ENCODE results near the gene LBX2.
"Not testable (repeated sequence)": the region's sequence is repeated elsewhere in the genome, so short reads cannot be mapped to it uniquely, and the experiment has no call there.

Gene LBX2

GRCh38 chr2:74474899-74475298, 24.5 kb downstream of the LBX2 start:
- Histone ChIP-seq H3K4me3 (ENCODE audit: insufficient read length, low read depth) (no peak overlapping the region), H3K9ac (ENCODE audit: insufficient read length, low read depth) (no peak overlapping the region), H3K4me1 (ENCODE audit: insufficient read depth, insufficient read length) (no peaks in the 10 kb centered on the region), H3K9me3 (ENCODE audit: insufficient read depth, low read length) (no peaks in the 10 kb centered on the region), H3K27me3 (ENCODE audit: insufficient read depth, insufficient read length) (no peaks in the 10 kb centered on the region), H3K36me3 (ENCODE audit: insufficient read depth, insufficient read length, low read length) (peaks cover 50% of the 10 kb centered on the region)
- DNase-seq (ENCODE audit: low read depth, low spot score) = no peak
- TF ChIP-seq ZNF274 (IDR thresholded peaks at IDR 0.05; ENCODE audit: low read depth, low read length) = no peak
- no peak for TF ChIP-seq YY1 (IDR thresholded peaks at IDR 0.05; ENCODE audit: insufficient read depth, insufficient read length)
- TF ChIP-seq SUZ12 (IDR thresholded peaks at IDR 0.05; ENCODE audit: extremely low read depth, insufficient read depth, insufficient read length) = no peak

GRCh38 chr2:74474481-74474880, 24.9 kb downstream of the LBX2 start:
- DNase-seq (ENCODE audit: low read depth, low spot score) = no peak
- Histone ChIP-seq H3K4me3 (ENCODE audit: insufficient read length, low read depth) (no peak overlapping the region), H3K27me3 (ENCODE audit: insufficient read depth, insufficient read length) (no peaks in the 10 kb centered on the region), H3K36me3 (ENCODE audit: insufficient read depth, insufficient read length, low read length) (peaks cover 46% of the 10 kb centered on the region), H3K9me3 (ENCODE audit: insufficient read depth, low read length) (no peaks in the 10 kb centered on the region), H3K4me1 (ENCODE audit: insufficient read depth, insufficient read length) (no peaks in the 10 kb centered on the region), H3K9ac (ENCODE audit: insufficient read length, low read depth) (no peak overlapping the region)
- TF ChIP-seq ZNF274 (IDR thresholded peaks at IDR 0.05; ENCODE audit: low read depth, low read length) = no peak
- TF ChIP-seq YY1 (IDR thresholded peaks at IDR 0.05; ENCODE audit: insufficient read depth, insufficient read length) = no peak
- no peak for TF ChIP-seq SUZ12 (IDR thresholded peaks at IDR 0.05; ENCODE audit: extremely low read depth, insufficient read depth, insufficient read length)

DNA sequence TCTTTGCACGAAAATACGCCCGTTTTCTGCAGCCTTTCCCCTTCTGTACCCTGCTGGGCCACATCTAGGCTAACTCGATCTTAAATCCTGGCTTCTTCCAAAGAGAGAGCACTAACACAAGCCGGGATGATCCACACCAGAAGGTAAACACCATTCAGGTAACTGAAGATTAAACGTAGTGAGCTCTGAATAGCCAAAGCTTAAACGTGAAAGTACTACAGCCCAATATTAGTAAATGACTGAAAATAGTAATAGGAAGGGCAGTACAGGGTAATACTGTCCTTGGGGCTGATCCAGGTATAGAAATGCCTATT, 26.5 kb downstream of the LBX2 start:
- peak overlapping the region; percentile 99 for H3K9ac ChIP-seq (ENCODE audit: insufficient read length, low read depth)
- H3K27me3 ChIP-seq (ENCODE audit: insufficient read depth, insufficient read length) = no peaks in the 10 kb centered on the region
- H3K9me3 ChIP-seq (ENCODE audit: insufficient read depth, low read length) = no peaks in the 10 kb centered on the region
- TF ChIP-seq YY1 (IDR thresholded peaks at IDR 0.05; ENCODE audit: insufficient read depth, insufficient read length) = no peak
- TF ChIP-seq SUZ12 (IDR thresholded peaks at IDR 0.05; ENCODE audit: extremely low read depth, insufficient read depth, insufficient read length) = no peak
- TF ChIP-seq ZNF274 (IDR thresholded peaks at IDR 0.05; ENCODE audit: low read depth, low read length) = no peak
- H3K36me3 ChIP-seq (ENCODE audit: insufficient read depth, insufficient read length, low read length) = peaks cover 36% of the 10 kb centered on the region
- peak overlapping the region; percentile 92 for H3K4me3 ChIP-seq (ENCODE audit: insufficient read length, low read depth)
- no peak for DNase-seq (ENCODE audit: low read depth, low spot score)
- no peaks in the 10 kb centered on the region for H3K4me1 ChIP-seq (ENCODE audit: insufficient read depth, insufficient read length)

DNA sequence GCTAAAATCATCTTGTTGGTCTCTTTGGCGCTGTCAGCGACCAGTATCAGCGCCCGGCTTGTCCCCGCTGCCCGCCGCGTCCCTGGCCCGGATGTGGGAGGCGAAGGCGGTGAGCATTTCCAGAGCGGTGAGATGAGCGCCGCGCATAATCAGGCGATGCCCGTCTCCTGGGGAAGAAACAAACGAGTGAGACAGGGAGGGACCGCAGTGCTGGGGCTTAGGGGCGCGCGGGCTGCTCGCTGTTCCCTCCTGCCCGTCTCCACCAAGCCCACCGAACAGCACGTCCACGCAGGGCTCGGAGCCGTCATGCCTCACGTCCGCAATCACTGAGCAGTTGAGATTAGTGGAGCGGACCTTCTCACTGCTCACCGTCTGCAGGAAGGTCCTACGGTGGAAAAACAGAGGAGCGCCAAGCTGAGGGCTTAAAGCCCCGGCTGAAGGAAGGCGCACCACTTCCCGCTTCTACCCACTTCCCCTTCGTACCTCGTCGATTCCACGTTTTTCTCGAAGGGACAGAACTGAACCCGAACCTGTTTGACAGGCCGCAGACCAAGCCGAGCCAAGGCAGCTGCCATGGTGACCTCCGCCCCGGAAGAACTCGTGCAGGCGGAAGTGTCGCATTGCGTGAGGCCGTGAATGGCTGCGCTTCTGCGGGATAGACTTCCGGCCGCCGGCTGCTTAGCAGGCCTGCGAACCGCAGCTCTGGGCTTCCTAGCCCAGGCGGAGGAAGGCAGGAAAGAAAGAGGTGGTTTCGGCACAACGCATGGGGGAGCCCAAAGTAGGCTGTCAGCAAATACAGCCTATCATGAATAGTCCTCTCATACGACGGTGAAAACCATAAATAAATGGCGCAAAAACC, 27.1 kb downstream of the LBX2 start, which contains the start of gene MRPL53:
Gene MRPL53, minus strand, starts transcription at position 595 of the 859 bp plus-strand sequence. Its CDS starts 20 bp downstream, at position 575.
- peak; percentile 92 for DNase-seq (ENCODE audit: low read depth, low spot score)
- H3K4me3 ChIP-seq (ENCODE audit: insufficient read length, low read depth) = peak within 1 kb of the TSS; percentile 92
- H3K9me3 ChIP-seq (ENCODE audit: insufficient read depth, low read length) = no peaks in the 10 kb centered on the region
- peak within 1 kb of the TSS; percentile 99 for H3K9ac ChIP-seq (ENCODE audit: insufficient read length, low read depth)
- TF ChIP-seq YY1 (IDR thresholded peaks at IDR 0.05; ENCODE audit: insufficient read depth, insufficient read length) = peak; percentile 74
- TF ChIP-seq ZNF274 (IDR thresholded peaks at IDR 0.05; ENCODE audit: low read depth, low read length) = no peak
- H3K27me3 ChIP-seq (ENCODE audit: insufficient read depth, insufficient read length) = no peaks in the 10 kb centered on the region
- H3K36me3 ChIP-seq (ENCODE audit: insufficient read depth, insufficient read length, low read length) = peaks cover 31% of the 10 kb centered on the region
- H3K4me1 ChIP-seq (ENCODE audit: insufficient read depth, insufficient read length) = no peaks in the 10 kb centered on the region

GRCh38 chr2:74471332-74472065, 27.9 kb downstream of the LBX2 start:
- Histone ChIP-seq H3K9ac (ENCODE audit: insufficient read length, low read depth) (peak overlapping the region; percentile 99), H3K4me1 (ENCODE audit: insufficient read depth, insufficient read length) (no peaks in the 10 kb centered on the region), H3K9me3 (ENCODE audit: insufficient read depth, low read length) (no peaks in the 10 kb centered on the region), H3K36me3 (ENCODE audit: insufficient read depth, insufficient read length, low read length) (peaks cover 23% of the 10 kb centered on the region), H3K4me3 (ENCODE audit: insufficient read length, low read depth) (peak overlapping the region; percentile 92), H3K27me3 (ENCODE audit: insufficient read depth, insufficient read length) (no peaks in the 10 kb centered on the region)
- DNase-seq (ENCODE audit: low read depth, low spot score) = no peak
- no peak for TF ChIP-seq YY1 (IDR thresholded peaks at IDR 0.05; ENCODE audit: insufficient read depth, insufficient read length)
- TF ChIP-seq ZNF274 (IDR thresholded peaks at IDR 0.05; ENCODE audit: low read depth, low read length) = no peak
- TF ChIP-seq SUZ12 (IDR thresholded peaks at IDR 0.05; ENCODE audit: extremely low read depth, insufficient read depth, insufficient read length) = no peak

- peaks cover 17% of the 10 kb centered on the region for H3K36me3 ChIP-seq (ENCODE audit: insufficient read depth, insufficient read length, low read length)
- not testable (repeated sequence) for H3K4me1 ChIP-seq (ENCODE audit: insufficient read depth, insufficient read length); H3K9me3 ChIP-seq (ENCODE audit: insufficient read depth, low read length); H3K9ac ChIP-seq (ENCODE audit: insufficient read length, low read depth); H3K4me3 ChIP-seq (ENCODE audit: insufficient read length, low read depth); H3K27me3 ChIP-seq (ENCODE audit: insufficient read depth, insufficient read length); DNase-seq (ENCODE audit: low read depth, low spot score)
Observed at GRCh38 chr2:74470742-74471141, 28.7 kb downstream of the LBX2 start.

- no peak for DNase-seq (ENCODE audit: low read depth, low spot score)
- Histone ChIP-seq H3K9ac (ENCODE audit: insufficient read length, low read depth) (peak overlapping the region; percentile 89), H3K4me3 (ENCODE audit: insufficient read length, low read depth) (peak overlapping the region; percentile 80), H3K36me3 (ENCODE audit: insufficient read depth, insufficient read length, low read length) (peaks cover 29% of the 10 kb centered on the region), H3K9me3 (ENCODE audit: insufficient read depth, low read length) (no peaks in the 10 kb centered on the region), H3K27me3 (ENCODE audit: insufficient read depth, insufficient read length) (no peaks in the 10 kb centered on the region), H3K4me1 (ENCODE audit: insufficient read depth, insufficient read length) (no peaks in the 10 kb centered on the region)
- TF ChIP-seq YY1 (IDR thresholded peaks at IDR 0.05; ENCODE audit: insufficient read depth, insufficient read length) (no peak), SUZ12 (IDR thresholded peaks at IDR 0.05; ENCODE audit: extremely low read depth, insufficient read depth, insufficient read length) (no peak), ZNF274 (IDR thresholded peaks at IDR 0.05; ENCODE audit: low read depth, low read length) (no peak)
Observed at GRCh38 chr2:74464406-74464805, 35.0 kb downstream of the LBX2 start.
